ENCODE data around the gene TLR3.
"Not testable (repeated sequence)": the region's sequence is repeated elsewhere in the genome, so short reads cannot be mapped to it uniquely, and the experiment has no call there.

Gene TLR3

DNA sequence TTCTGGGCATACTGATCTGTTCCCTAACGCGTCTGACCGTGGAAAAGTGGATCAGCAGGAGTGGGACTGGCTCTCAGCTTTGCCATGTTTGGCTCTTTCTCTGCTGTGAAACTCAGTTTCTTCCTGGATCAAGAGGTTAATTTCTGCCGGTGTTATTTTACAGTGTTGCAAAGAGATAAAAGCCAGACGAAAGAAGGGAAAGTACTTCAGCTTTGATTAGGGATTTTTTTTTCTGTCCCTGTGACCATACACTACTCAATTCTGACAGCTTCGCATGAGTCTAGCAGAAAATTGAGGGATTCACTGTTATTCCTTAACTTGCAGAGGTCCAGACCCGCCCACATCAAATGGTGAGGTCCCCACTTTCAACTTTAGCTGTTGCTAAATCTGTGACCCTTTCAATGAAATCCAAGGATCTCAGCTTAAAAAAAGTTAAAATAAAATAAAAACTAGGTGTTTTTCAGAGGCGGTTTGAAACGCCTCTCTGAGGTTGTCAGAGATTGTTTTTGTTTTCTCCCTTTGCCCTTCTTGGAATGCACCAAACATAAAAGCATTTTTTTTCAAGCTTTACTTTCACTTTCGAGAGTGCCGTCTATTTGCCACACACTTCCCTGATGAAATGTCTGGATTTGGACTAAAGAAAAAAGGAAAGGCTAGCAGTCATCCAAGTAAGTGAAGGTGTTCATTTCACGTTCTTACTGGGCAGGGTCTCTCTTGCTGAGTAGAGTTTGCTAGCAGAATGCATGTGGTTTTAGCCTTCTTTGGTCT is at the start of gene TLR3:
Gene TLR3 (plus strand): TSS at position 576 of the 768 bp plus-strand sequence. CDS start 7,464 bp downstream, outside the sequence.
- DNase-seq (ENCODE audit: low read depth, low spot score) = no peak

DNA sequence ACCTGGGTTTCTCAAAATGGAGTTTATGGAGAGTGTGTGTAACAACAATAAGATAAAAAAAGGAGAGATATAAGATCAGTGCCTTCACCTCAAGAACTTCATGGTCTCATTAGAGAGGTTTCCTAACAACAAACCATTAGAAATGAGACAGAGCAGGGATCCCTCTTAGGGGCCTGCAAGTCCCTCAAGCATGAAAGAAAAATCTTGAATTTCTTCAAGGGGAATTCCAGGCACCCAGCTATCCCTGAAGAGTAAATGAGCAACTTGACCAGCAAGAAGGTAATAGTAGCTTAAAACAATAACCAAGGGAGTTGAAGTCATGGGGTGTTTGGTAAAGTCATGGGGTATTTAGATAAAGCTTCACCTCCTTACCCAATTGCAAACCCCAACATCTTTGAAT is 49.7 kb upstream of the TLR3 start:
- DNase-seq (ENCODE audit: low read depth, low spot score) = no peak

DNA sequence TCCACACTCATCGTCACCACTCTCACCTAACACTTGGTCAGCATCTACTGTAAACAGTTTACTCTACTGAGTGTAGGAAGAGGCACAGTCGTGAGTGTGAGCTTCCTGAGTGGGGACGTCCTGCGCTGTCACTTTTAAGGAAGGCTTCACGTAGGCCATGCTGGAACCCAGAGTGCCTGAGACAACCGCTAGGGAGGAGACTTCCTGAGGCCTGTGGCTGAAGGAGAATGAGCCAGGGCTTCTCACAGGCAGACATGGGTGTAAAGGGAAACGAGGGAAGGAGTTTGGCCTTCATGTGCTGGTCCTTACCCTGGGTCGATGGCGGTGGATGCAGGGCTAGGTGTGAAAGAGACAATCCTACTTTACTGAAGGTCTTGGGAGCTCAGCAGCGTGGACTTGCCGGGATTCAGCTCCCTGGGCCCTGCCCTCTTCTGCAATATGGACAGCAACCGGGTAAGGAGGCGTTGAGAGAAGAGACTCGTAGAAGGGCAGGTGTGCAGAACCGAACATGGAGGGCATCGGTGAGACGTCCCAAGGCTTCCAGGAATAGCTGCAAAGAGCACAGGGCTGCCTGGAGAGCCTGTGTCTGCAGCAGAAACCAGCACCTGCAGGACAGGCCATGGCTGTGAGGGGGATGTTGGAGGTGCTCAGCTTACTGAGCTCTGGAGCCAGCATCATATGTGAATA is 48.7 kb upstream of the TLR3 start:
- DNase-seq (ENCODE audit: low read depth, low spot score) = no peak

DNA sequence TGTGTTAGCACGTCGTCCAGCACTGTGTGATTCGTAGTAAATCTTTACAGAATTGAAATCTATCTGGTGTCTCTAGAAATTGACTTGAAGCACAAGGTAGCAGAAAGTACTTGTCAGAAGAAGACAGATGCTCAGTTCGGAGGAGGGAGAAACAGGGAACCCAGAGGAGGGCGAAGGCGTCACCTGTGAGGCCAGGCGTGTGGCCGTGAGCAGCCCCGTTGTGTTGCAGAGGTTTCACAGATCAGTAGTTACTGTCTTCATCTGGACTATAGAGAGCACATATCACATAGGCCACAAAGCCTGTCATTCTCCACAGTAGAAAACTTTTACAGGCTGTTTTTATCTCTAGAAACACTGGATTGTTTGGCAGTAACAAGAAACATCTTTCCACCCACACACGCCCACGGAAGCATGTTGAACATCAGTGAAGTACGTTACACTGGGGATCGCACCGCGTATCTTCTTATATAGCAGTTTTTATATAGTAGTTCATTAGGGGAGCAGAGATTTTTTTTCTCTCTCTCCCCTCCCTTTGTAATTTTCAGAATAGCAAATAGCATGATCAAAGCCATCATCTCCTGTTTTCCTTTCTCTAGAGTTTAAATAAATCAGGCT is 48.1 kb upstream of the TLR3 start:
- no peak for DNase-seq (ENCODE audit: low read depth, low spot score)

DNA sequence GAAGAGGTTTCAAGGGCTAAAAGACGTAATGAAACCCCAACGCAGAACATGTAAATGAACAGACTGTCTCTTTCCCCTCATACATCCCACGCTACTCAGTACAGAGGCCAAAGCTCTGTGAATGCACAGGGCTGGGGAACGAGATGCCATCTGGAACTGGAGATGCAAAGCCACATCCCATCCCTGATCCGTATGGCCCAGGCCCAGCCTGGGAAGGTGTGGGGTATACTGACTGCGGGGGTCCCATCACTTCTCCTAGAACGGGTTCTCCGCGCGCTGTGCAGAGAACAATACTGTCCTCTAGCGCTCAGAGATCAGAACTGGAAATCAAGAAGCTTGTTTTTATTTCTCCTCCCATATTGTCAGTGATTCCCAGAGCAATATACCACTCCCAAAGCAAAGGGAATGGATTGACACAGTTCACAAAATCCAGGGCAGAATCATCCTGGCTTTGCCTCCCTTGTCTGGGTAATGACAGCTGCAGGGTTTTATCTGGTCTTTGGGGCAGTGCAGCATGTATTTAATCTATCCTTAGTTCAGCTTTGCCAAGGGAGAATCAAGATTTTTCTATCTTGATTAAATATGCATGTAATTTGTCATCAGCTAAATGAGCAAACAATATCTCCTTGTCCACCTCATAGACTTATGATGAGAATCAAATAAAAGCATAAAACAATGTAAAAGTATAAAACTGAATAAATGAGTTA is 47.3 kb upstream of the TLR3 start:
- no peak for DNase-seq (ENCODE audit: low read depth, low spot score)

DNA sequence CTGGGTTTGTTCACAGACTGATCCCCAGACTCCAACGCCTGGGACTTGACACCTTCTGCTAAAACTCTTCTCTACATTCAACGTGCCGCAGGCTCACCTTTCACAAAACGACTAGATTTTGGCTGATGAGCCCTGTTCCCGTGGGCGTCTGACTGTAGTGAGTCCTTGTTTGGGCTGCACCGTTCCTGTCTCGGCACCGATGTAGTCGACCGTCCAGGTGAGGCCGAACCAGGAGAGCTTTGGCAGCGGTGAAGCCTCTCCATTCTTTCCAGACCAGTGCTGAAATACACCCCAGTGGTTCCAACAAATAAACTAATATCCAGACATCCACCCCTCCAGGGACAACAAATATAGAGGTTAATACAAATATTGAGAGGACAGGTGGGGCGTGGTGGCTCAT is 45.0 kb upstream of the TLR3 start:
- no peak for DNase-seq (ENCODE audit: low read depth, low spot score)

DNA sequence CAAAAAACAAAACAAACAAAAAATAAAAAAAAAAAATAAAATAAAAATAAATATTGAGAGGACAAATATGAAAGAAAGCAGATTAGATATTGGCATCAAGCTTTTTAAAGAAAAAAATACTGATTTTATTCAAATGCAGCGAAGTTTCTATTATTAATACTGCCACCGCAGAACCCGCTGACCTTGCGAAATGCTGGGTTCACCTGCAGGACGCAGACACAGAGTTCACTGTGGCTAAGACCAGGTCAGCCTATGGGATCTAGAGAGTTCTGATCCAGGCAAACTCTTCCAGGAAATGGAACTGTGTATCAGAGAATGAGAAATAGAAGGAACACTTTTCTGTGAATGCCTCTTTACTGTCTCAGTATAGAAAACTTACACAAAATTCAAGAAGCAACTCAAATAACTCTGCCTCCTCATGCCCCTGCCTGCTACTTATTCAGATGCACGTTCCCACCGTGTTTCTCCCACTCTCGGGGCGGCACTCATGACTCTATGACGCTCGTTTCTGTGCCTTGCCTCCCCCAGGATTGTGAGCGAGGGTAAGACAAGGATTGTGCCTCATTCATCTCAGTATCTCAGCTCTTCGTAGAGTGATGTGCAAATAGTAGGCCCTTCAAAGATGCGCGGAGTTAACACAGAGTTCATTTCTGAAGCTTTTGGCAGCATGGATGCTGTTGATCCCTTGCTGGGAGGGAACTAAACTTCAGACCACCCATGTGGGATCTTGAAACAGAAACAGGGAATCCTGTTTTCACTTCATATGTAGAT is 44.1 kb upstream of the TLR3 start:
- DNase-seq (ENCODE audit: low read depth, low spot score) = no peak

DNA sequence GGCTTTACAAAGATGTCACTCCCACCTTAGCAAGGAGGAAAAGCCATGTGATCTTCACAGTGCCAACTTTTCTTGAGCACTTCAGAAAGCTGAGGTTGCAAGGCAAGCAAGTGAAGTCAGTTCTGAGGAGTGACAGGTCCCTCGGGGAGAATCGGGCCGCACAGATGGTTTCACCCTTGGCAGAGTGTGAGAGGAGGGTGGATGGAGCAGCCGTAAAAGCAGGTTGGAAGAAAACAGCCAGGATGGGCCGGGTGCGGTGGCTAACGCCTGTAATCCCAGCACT is 43.6 kb upstream of the TLR3 start:
- no peak for DNase-seq (ENCODE audit: low read depth, low spot score)

DNA sequence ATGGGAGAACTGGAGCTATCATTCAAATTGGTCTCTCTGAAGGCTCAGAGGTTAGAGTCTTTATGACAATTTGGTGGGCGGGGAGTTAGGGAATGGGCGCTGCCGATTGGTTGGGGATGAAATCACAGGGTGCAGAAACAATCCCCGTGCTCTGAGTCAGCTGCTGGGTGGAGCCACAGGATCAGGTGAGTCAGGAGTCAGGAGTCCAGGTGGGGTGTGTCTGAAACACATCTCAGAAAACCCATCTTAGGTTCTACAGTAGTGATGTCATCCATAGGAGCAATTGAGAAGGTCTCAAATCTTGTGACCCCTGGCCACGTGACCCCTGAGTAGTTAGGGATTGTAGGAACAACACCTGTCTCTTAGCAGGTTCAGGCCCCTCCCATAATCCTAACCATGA is 41.6 kb upstream of the TLR3 start:
- DNase-seq (ENCODE audit: low read depth, low spot score) = no peak

DNA sequence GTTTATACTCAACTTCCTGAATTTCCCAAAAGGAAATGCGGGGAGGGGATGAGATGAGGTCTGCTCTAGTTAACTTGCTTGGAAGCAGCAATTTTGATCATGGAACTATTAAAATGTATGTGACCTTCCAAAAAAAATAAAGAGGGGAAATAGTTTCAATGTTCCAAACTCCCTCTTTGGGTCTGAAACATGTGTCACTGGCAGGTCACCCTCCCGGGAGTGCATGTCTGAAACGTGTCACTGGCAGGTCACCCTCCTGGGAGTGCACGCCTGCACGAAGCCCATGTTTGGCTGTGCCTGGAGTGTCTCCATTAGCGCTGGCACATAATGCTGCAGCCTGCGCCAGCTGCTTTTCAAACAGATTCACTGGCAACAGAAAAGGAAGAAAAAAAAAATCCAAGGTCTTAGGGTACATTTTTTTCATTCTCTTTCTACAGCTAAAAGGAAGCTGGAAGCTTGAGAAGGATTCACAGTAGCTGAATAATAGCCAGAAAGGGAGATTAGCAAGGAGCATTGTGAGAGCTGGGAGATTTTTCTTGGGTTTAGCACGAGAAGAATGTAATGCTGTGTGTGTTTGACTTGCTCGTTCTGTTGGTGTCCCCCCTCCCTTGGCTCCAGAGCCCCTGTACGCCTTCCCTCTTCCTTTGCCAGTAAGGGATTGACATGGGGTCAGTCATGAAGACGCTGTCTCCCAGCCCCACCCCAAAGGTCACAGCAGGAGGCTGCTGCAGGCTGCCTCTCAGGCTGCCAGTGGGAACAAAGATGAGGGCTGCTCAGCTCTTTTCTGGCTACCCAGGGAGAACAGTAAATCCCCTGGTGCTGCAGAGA is 39.2 kb upstream of the TLR3 start:
- no peak for DNase-seq (ENCODE audit: low read depth, low spot score)

DNA sequence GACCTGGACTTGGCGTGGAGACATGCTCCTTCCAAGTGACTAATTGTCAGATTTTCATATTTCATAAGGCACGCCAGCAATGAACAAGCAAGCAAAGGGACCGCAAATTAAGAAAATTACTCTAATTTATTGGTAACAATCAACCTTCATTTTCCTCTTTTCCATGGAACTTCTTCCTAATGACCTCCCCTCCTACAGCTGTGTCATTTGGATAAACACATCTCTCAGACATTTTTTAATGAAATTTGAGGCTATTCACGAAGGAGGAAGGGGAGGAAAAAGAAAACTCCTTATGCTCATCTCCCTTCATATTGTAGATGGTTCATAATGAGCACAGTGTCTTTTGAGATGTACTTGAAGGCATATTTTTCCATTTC is 38.6 kb upstream of the TLR3 start:
- no peak for DNase-seq (ENCODE audit: low read depth, low spot score)

DNA sequence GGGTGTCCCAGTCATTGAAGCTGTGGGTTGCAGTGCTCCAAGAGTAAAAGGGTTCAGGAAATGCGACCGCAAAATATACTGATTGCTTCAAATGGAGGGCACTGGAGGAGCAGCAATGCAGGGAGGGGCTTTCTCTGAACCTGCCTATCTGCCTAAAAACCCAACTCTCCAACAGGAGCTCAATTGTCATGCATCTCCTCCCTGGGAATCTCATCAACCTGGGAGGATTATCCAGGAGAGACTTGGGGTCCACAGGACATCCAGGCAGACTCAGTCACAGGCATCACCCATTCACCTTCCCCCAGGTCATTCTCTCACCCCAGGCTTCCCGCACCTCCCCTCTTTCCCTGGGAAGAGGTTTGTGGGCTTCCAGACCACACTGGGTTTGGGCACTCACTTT is 38.2 kb upstream of the TLR3 start:
- DNase-seq (ENCODE audit: low read depth, low spot score) = no peak

DNA sequence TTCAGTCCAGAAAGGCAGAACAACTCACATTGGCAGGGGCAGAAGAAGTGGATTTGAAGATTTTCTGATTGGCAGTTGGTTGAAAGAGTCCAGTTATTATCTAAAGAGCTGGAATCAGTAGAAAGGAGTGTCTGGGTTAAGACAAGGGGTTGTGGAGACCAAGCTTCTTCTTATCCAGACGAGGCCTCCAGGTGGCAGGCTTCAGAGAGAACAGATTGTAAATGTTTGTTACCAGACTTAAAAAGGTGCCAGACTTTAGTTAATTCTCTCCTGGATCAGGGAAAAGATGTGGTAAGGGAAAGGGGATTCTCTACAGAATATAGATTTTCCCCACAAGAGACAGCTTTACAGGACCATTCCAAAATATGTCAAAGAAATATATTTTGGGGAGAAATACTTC is 36.7 kb upstream of the TLR3 start:
- DNase-seq (ENCODE audit: low read depth, low spot score) = no peak

DNA sequence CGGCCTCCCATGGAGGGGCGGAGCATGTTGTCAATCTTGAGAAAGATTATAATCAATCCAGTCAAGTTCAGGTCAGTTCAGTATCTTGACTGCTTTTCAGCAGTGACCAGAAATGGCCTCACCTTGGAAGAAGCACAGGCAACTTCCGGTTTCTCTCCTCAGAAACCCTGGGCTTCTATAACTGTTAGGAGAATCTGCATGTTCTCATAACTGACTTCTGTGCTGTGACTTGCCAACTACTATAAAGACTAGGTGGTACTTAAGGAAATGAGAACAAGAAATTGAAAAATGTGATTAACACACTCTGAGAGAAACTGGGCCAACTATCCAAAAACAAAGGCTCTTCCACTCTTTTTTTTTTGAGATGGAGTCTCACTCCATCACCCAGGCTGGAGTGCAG is 35.9 kb upstream of the TLR3 start:
- no peak for DNase-seq (ENCODE audit: low read depth, low spot score)

DNA sequence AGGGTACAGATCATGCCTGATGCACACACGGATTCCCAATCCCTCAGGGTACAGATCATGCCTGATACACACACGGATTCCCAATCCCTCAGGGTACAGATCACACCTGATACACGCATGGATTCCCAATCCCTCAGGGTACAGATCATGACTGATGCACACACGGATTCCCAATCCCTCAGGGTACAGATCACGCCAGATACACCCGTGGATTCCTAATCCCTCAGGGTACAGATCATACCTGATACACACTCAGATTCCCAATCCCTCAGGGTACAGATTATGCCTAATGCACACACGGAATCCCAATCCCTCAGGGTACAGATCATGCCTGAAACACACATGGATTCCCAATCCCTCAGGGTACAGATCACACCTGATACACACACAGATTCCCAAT is 34.3 kb upstream of the TLR3 start:
- not testable (repeated sequence) for DNase-seq (ENCODE audit: low read depth, low spot score)

DNA sequence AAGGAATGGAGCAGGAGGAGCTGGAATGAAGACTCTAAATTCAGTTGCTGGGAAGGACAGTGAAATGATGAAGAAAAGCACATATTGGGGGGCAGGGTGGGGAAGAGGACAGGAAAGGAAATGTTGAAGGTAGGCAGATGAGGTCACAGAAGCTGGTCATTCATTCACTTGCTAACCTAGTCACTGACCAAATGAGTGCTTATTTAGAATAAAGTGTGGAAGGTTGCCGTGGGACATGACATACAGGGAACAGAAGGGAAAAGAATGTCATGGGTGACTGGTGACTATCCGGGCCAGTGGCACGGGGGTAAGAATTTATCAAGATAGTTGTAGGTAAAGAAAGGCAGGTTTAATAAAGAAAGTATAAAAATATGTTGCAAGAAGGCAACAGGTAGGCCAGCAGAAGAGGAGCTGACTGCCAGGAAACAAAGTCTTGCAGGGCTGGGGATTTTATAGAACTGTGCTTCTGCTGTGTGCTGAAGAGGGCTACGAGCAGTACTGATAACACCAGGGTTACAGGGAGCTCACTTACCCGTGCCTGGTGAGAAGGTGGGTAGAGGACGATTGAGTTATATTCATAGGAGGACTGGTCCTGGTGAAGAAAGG is 31.9 kb upstream of the TLR3 start:
- no peak for DNase-seq (ENCODE audit: low read depth, low spot score)

DNA sequence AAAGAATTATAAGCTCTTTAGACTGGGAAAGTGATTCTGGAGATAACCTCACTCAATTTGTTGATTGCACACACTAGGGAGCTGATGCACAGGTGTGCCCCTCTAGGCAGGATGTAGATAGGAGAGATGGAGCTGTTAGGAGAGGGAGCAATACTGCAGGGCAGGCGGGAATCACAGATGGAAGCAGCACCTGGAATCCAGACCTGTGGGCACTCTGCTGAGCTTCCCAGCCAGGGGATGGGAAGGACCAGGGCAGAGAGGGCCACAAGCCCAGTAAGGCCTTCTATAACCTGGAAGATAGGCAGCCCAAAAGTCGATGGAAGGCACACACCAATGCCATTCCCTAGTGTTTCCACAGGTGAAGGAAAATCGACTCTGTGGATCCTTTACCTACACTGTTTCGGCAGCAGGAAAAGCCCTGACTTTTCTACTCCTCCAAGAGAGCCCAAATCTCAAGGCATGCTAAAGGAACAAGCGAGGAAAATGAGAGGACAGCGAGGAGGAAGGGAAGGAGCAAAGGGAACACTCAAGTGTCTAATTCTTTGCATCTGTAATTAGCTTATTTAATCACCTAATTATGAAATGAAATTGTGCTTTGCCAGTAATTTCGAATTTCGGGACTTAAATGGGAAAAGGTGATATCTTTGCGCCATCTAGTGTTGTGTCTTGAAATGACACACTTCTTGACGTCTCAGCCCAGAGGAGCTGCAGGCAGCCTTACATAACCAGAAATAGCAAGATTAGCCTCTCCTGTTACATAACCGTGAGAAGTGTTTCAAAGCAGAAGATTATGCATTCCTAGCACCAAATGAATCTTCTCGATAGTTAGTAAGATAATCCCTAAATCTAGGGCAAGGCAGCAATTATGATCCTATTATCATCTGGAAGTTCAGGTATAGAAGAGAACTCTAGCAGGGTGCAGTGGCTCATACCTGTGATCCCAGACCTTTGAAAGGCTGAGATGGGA is 31.0 kb upstream of the TLR3 start:
- no peak for DNase-seq (ENCODE audit: low read depth, low spot score)

DNA sequence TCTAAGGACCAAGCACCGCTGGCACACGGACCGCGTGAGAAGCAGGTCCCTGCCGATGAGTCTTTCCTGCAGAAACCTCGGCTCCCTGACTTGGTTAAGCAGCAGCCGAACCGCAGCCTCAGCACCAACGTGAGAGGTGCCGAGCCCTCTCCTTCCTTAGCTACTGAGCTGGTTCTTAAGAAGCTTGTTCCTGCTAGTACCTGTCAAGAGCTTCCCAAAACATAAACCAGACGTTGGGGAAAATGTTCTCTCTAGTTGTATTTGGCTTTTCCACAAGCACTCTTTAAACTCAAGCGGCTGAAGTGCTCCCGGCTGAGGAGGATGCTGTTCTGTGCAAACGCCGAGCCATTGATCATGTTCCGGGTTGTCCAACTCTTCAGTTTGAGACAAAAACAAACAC is 29.3 kb upstream of the TLR3 start:
- no peak for DNase-seq (ENCODE audit: low read depth, low spot score)

DNA sequence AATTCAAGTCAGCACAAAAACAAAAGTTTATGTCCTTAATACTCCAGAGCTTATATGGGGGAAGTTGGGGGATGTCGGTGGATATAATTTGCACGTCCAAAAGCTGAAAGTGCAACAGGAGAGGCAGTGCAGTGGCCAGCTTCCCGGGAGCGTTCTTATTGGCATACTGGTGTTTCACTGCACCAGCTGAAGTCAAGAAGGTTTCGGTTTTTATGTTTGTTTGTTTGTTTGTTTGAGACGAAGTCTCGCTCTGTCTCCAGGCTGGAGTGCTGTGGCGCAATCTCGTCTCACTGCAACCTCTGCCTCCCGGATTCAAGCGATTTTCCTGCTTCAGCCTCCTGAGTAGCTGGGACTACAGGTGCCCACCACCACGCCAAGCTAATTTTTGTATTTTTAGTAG is 28.6 kb upstream of the TLR3 start:
- DNase-seq (ENCODE audit: low read depth, low spot score) = no peak

All from activated naive CD8-positive, alpha-beta T cell treated with anti-CD3 and anti-CD28 coated beads, Interleukin-2, amount 50 U/mL, for 16 hours (primary cell).